Measurements from ENCODE around the gene RNF144A.

DNA sequence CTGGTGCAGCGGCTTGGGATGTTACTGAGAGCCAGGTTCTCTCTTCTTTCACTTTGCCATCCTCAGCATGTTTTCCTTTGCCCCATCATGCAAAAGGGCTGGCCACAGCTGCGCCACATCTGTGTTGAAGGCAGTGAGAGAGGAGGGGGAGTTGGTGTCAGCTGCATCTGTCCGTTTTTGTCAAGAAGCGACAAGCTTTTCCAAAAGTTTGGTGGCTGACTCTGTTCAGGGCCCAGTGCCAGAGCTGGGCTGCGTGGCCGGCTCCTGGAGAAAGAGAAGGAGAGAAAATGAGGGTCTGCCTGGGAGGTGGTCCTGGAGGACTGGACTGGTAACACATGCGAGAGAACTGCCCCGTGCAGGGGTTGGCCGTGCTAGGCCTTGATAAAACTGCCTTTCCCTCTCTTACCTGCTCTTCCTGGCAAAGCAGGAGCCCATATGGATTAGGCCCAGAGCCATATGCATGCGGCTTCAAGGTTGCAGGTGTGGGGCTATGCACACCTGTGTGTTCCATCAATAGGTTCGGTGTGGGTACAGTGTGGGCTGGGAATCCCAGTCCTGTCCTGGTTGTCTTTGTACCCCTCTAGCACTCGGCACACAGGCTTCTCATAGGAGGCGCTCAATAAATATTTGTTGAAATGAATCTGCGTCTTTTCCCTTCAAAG is 9.0 kb downstream of the RNF144A start:
- TF ChIP-seq POLR2A (IDR thresholded peaks at IDR 0.05), result no peak
- TF ChIP-seq, protein P1, sequence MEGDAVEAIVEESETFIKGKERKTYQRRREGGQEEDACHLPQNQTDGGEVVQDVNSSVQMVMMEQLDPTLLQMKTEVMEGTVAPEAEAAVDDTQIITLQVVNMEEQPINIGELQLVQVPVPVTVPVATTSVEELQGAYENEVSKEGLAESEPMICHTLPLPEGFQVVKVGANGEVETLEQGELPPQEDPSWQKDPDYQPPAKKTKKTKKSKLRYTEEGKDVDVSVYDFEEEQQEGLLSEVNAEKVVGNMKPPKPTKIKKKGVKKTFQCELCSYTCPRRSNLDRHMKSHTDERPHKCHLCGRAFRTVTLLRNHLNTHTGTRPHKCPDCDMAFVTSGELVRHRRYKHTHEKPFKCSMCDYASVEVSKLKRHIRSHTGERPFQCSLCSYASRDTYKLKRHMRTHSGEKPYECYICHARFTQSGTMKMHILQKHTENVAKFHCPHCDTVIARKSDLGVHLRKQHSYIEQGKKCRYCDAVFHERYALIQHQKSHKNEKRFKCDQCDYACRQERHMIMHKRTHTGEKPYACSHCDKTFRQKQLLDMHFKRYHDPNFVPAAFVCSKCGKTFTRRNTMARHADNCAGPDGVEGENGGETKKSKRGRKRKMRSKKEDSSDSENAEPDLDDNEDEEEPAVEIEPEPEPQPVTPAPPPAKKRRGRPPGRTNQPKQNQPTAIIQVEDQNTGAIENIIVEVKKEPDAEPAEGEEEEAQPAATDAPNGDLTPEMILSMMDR (IDR thresholded peaks at IDR 0.05), result no peak
